HPDE6-E6E7 (cell line): ENCODE measurements around the gene POU5F2.

Experiments
- DNase-seq: peaks from one replicate; pipeline ENCODE4 v3.0.0; 2011; ENCODE audit warnings: missing footprints; ENCODE audit errors: extremely low spot score

POU5F2 gene

GRCh38 chr5:93741136-93741811, at the start of gene POU5F2:
Gene POU5F2 (minus strand): TSS chr5:93741600. CDS start chr5:93741563, 37 bp downstream.
- DNase-seq = no peak

GRCh38 chr5:93790401-93790800, 49.0 kb upstream of the POU5F2 start:
- DNase-seq = no peak

- peak; percentile 25 for DNase-seq
Measured at GRCh38 chr5:93789173-93790067, 48.0 kb upstream of the POU5F2 start.

GRCh38 chr5:93787598-93787997, 46.2 kb upstream of the POU5F2 start:
- no peak for DNase-seq

GRCh38 chr5:93785475-93785874, 44.1 kb upstream of the POU5F2 start:
- no peak for DNase-seq

- no peak for DNase-seq
Measured at GRCh38 chr5:93782978-93783377, 41.6 kb upstream of the POU5F2 start.

- DNase-seq = no peak
Measured at GRCh38 chr5:93777620-93778019, 36.2 kb upstream of the POU5F2 start.

- DNase-seq = no peak
Measured at GRCh38 chr5:93756372-93756771, 15.0 kb upstream of the POU5F2 start.

- no peak for DNase-seq
Measured at GRCh38 chr5:93755716-93756115, 14.3 kb upstream of the POU5F2 start.

- no peak for DNase-seq
Measured at GRCh38 chr5:93748875-93749397, 7.5 kb upstream of the POU5F2 start.

GRCh38 chr5:93746406-93747056, 5.1 kb upstream of the POU5F2 start:
- DNase-seq = no peak

GRCh38 chr5:93736284-93736683, 5.1 kb downstream of the POU5F2 start:
- no peak for DNase-seq

GRCh38 chr5:93735378-93735777, 6.0 kb downstream of the POU5F2 start:
- DNase-seq = no peak

- DNase-seq = no peak
Measured at GRCh38 chr5:93731987-93732386, 9.4 kb downstream of the POU5F2 start.

GRCh38 chr5:93726595-93726994, 14.8 kb downstream of the POU5F2 start:
- no peak for DNase-seq

GRCh38 chr5:93724791-93725190, 16.6 kb downstream of the POU5F2 start:
- DNase-seq = no peak

- DNase-seq = no peak
Measured at GRCh38 chr5:93723681-93724080, 17.7 kb downstream of the POU5F2 start.

GRCh38 chr5:93723005-93723404, 18.4 kb downstream of the POU5F2 start:
- DNase-seq = no peak

GRCh38 chr5:93722588-93722987, 18.8 kb downstream of the POU5F2 start:
- no peak for DNase-seq

GRCh38 chr5:93721511-93721910, 19.9 kb downstream of the POU5F2 start:
- DNase-seq = no peak

- DNase-seq = no peak
Measured at GRCh38 chr5:93721071-93721470, 20.3 kb downstream of the POU5F2 start.

GRCh38 chr5:93717162-93717561, 24.2 kb downstream of the POU5F2 start:
- no peak for DNase-seq
